Stomach (tissue), 4 donors: Measurements from ENCODE around the gene LHFPL4.

Experiments used
- EP300 ChIP-seq: sonication (generic); formaldehyde crosslinking; IDR thresholded peaks from one replicate; pipeline ENCODE4 v1.6.1; 2017; ENCODE audit warnings: antibody characterized with exemption
- POLR2A ChIP-seq, 4 donors: fragments of 450-650 bp; IDR thresholded peaks; one replicate each; pipeline ENCODE4 v1.6.1; 2016; ENCODE audit warnings: antibody characterized with exemption in 4 of 4, control low read depth in 2 of 4, mild to moderate bottlenecking in 1 of 4, moderate library complexity in 1 of 4
- POLR2AphosphoS5 ChIP-seq, 3 donors: sonication (generic); formaldehyde crosslinking; IDR thresholded peaks; one replicate each; pipeline ENCODE4 v1.6.1; 2016; ENCODE audit warnings: antibody characterized with exemption in 3 of 3
- TF ChIP-seq, protein P1 (sequence below), 7 experiments: fragments of 450-650 bp in 4 of 7; fragments of 200-600 bp in 3 of 7; sonication (generic) in 3 of 7; IDR thresholded peaks; one replicate each; pipeline ENCODE4 v1.5.1; 2016 to 2019; ENCODE audit warnings: antibody characterized with exemption in 7 of 7, control low read depth in 2 of 7, mild to moderate bottlenecking in 1 of 7

DNA sequence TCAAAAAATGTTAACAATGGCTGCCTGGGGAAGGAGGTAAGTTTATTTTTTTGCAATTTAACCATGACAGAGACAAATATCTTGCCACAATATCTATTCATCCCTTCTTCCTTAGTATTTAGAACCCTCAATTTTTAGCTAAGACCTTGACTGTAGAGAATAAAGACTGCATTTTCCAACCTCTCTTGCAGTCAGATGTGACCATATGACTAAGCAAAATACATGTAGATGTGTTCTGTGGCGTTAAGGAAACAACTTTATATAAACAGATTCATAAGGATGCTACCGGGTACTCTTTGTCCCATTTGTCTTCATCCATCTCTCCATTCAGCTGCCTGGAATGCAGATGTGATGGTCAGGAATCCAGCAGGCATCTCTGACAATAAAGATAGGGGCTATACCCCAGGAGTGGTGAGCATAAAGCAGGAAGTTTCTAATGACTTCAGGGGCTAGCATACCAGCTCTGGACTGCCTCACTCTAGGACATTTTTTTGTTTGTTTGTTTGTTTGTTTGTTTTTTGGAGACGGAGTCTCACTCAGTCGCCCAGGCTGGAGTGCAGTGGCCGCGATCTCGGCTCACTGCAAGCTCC lies 41.1 kb downstream of the LHFPL4 start:
- TF ChIP-seq, protein P1, sequence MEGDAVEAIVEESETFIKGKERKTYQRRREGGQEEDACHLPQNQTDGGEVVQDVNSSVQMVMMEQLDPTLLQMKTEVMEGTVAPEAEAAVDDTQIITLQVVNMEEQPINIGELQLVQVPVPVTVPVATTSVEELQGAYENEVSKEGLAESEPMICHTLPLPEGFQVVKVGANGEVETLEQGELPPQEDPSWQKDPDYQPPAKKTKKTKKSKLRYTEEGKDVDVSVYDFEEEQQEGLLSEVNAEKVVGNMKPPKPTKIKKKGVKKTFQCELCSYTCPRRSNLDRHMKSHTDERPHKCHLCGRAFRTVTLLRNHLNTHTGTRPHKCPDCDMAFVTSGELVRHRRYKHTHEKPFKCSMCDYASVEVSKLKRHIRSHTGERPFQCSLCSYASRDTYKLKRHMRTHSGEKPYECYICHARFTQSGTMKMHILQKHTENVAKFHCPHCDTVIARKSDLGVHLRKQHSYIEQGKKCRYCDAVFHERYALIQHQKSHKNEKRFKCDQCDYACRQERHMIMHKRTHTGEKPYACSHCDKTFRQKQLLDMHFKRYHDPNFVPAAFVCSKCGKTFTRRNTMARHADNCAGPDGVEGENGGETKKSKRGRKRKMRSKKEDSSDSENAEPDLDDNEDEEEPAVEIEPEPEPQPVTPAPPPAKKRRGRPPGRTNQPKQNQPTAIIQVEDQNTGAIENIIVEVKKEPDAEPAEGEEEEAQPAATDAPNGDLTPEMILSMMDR (IDR thresholded peaks at IDR 0.05): no peak
- TF ChIP-seq POLR2AphosphoS5 (IDR thresholded peaks at IDR 0.05): no peak
- no peak for TF ChIP-seq POLR2A (IDR thresholded peaks at IDR 0.05)
- TF ChIP-seq EP300: no peak
